OCI-M2 (cell line): Measurements from ENCODE around the gene TSPAN16.
"Not testable (repeated sequence)": the region's sequence is repeated elsewhere in the genome, so short reads cannot be mapped to it uniquely, and the experiment has no call there.

Experiments
- DNase-seq: peaks from one replicate; lab custom pipeline; 2025; ENCODE audit not compliant: unreplicated experiment; lab: John Stamatoyannopoulos, UW

The TSPAN16 gene

DNA sequence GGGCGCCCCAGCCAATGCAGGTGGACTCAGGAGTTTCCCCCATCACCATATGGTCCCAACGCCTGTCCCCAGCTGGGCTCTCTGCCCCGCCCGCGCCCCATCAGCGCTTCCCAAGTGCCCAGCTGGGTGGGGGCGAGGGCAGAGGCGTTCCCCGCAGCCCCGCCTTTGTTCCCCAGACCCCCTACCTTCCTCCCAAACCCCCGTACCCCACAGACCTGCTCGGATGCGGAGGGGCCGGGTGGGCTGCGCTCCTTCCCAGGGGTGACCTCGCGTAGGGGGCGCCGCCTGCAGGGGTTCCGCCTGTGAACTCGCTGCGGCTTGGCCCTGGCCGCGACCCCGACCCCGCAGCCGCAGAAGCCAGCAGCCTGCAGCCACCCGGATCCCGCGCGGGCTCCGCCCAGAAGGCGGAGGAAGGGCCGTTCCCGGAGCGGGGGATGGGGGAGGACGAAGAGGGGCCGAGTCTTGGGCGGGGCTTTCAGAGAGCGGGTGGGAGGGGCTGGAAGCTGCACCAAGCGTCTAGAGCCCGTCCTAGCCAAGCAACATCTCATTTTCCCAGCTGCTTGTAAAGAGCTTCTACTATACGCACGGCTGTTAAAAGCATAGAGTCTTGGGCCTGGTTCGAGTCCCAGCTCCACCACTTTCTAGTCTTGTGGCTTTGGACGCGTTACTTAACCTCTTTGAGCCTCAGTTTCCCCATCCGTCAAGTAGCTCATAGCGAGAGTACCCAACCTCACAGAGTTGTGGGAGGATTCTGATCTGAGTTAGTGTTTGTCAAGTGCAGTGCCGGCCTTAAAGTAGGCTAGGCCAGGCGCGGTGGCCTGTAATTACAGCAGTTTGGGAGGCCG is 43.5 kb downstream of the TSPAN16 start, which contains the start of gene RAB3D:
TSS of gene RAB3D (minus strand) at position 404 of the 845 bp plus-strand sequence. CDS start 2,258 bp downstream, outside the sequence.
- peak; percentile 99 for DNase-seq

DNA sequence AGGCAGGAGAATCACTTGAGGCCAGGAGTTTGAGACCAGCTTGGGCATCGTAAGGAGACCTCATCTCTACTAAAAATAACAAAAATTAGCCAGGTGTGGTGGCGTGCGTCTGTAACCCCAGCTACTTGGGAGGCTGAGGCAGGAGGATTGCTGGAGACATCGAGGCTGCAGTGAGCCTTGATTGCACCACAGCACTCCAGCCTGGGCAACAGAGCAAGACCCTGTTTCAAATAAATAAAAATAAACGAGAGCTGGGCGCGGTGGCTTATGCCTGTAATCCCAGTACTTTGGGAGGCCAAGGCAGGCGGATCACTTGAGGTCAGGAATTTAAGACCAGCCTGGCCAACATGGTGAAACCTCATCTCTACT is 44.1 kb downstream of the TSPAN16 start:
- not testable (repeated sequence) for DNase-seq

- no peak for DNase-seq
These were observed 46.5 kb downstream of the TSPAN16 start for GRCh38 chr19:11342429-11342828.

DNA sequence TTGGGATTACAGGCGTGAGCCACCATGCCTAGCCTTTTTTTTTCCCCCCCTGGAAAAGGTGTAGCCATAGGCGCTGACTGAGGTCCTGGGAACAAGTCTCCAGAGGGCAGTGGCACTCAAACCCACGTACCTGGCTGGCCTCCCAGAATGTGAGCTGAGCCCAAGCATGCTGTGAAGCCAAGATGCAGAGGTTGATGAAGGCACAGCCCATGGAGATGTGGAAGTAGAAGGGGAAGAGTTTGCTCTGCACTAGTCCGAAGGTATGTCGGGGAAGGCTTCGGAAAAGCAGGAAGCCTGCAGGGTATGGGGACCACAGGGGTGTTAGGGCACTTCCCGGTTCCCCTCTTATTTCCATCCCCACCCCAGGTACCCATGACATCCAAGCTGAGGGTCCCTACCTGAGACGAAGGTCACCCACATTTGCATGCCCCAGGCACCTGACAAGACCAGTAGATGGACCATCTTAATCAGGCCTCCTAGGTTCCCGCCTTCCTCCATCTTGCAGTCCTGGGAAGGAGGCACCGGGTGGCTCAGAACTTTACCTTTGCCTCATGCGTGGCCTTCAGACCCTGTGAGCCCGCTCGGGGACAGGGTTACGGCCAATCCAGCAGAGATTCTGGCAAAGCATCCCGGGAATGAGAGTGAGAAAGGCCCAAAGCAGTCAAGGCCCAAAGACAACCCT is 49.3 kb downstream of the TSPAN16 start:
- DNase-seq = no peak

- DNase-seq = peak; percentile 100
These were observed 50.4 kb downstream of the TSPAN16 start, which contains the start of the genes CCDC159 and TMEM205 for GRCh38 chr19:11346104-11346940. Gene CCDC159 (plus strand): TSS chr19:11346519. CDS start chr19:11346607, 88 bp downstream. Gene TMEM205 (minus strand): TSS chr19:11346268. CDS start chr19:11345619, 649 bp downstream.

- no peak for DNase-seq
These were observed 51.6 kb downstream of the TSPAN16 start for GRCh38 chr19:11347546-11348039.

- no peak for DNase-seq
These were observed 53.2 kb downstream of the TSPAN16 start for GRCh38 chr19:11349171-11349570.

- not testable (repeated sequence) for DNase-seq
These were observed 58.1 kb downstream of the TSPAN16 start for GRCh38 chr19:11354102-11354501.

- peak; percentile 99 for DNase-seq
These were observed 59.5 kb downstream of the TSPAN16 start, which contains the start of gene PLPPR2 for GRCh38 chr19:11355160-11356073. Gene PLPPR2 (plus strand): TSS chr19:11355432. CDS start chr19:11357674, 2,242 bp downstream.

DNA sequence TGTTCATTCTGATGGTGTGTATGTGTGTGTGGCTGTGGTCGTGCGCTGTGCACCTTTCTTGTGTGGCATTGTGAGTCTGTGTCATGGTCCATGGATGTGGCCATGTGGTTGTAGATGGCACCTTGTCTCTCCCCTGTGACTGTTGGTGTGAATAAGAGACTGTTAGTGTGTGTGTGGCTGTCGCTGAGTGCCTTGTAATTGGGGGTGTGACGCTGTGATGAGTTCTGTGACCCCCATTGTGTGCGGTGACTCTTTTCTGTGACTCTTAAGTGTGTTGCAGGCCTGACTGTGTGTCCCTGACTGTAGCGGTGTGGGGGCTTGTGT is 60.1 kb downstream of the TSPAN16 start:
- DNase-seq = no peak

GRCh38 chr19:11356676-11357550 is 61.0 kb downstream of the TSPAN16 start:
- no peak for DNase-seq

GRCh38 chr19:11359421-11359820 is 63.5 kb downstream of the TSPAN16 start:
- DNase-seq = no peak

DNA sequence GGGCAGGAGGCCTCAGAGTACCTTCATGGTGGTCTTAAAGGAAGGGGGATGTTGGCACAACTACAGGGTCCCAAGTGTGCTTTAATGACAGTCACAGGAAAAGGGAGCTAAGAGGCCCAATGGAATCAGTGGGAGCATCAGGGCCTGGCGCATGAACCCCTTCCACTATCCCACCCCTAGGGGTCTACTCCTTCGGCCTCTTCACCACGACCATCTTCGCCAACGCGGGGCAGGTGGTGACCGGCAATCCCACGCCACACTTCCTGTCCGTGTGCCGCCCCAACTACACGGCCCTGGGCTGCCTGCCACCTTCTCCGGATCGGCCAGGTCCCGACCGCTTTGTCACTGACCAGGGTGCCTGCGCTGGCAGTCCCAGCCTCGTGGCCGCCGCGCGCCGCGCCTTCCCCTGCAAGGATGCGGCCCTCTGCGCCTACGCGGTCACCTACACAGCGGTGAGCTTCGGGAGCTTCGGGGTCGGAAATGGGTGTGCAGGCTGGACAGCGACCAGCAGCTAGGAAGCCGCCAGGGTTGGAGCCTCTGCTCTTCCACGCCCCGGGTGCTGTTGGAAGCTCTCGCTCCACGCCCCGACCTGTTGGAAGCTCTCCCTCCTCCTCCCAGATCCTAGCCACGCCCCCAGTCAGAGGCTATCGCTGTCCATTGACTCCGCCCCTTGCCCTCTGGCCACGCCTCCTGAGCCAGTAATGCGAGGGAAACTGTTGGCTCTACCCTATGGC is 65.2 kb downstream of the TSPAN16 start:
- no peak for DNase-seq

DNA sequence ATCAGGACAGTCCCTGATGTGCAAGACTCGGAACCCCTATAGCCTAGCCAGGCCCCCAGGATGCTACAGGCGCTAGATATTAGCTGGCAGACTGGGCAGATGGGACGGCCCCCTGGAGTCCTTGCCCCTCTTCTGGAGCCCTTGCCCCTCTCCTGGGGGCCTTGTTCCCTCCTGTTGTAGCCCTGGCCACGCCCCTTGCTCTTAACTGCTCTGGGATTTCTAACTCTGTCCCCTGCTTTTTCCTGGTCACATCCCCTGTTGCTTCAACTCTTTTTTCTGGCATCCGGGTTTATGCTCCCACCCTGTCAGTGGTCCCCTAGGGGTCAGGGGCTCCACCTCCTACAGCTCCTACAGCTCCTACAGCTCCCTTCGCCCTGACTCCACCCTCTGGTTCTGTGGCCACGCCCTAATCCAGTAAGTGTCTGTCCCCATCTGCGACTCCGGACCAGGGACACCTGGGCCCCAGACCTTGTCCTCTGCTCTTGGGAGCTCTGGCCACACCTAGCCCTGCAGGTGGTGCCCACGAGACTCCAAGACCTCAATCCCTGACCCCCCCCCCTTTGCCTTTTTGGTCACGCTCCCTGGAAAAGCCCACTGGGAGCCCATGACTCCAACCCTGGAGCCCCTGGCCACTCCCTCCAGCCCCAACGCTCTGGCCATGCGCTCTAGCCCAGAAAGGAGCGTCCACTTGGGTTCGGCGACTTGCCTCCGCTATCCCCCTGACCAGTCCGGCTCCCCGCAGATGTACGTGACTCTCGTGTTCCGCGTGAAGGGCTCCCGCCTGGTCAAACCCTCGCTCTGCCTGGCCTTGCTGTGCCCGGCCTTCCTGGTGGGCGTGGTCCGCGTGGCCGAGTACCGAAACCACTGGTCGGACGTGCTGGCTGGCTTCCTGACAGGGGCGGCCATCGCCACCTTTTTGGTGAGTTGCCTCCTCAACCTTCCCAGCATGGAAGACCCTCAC is 66.1 kb downstream of the TSPAN16 start:
- no peak for DNase-seq

- no peak for DNase-seq
These were observed 67.9 kb downstream of the TSPAN16 start for GRCh38 chr19:11363881-11364280.

DNA sequence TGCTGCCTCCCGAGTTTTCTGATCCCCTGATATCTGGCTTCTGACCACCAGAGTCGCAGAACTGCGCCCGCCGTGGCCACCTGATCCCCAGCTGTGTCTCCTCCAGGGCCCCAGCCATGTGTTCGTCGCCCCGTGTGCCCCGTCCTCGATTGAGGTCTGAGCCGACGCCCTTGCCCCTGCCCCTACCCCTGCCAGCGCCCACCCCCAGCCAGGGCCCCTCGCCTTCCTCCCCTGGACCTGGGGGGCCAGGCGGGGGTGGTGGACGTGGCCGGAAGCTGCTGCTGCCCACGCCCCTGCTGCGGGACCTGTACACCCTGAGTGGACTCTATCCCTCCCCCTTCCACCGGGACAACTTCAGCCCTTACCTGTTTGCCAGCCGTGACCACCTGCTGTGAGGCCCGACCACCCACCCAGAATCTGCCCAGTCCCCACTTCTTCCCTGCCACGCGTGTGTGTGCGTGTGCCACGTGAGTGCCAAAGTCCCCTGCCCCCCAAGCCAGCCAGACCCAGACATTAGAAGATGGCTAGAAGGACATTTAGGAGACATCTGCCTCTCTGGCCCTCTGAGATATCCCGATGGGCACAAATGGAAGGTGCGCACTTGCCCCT is 68.4 kb downstream of the TSPAN16 start:
- no peak for DNase-seq

DNA sequence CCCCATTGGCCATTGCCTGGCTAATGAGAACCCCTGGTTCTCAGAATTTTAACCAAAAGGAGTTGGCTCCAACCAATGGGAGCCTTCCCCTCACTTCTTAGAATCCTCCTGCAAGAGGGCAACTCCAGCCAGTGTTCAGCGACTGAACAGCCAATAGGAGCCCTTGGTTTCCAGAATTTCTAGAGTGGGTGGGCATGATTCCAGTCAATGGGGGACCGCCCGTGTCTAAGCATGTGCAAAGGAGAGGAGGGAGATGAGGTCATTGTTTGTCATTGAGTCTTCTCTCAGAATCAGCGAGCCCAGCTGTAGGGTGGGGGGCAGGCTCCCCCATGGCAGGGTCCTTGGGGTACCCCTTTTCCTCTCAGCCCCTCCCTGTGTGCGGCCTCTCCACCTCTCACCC is 69.0 kb downstream of the TSPAN16 start:
- no peak for DNase-seq
